Type B pancreatic cell (in vitro differentiated cells): ENCODE data around the gene ANXA3. TPM values are rescaled to one million over a fixed set of nuclear protein-coding genes. Genes with fewer than 3 reads are reported as not detected.
"Not testable (repeated sequence)": the region's sequence is repeated elsewhere in the genome, so short reads cannot be mapped to it uniquely, and the experiment has no call there.

Source experiments
- DNase-seq: peaks from one replicate; pipeline ENCODE4 v3.0.0; 2021; ENCODE audit warnings: mixed read lengths; ENCODE audit not compliant: unreplicated experiment; ENCODE audit errors: extremely low spot score
- H3K27ac Mint-ChIP-seq: 2 replicates; pipeline ENCODE4 v1.8.0; 2021; ENCODE audit warnings: mild to moderate bottlenecking, mixed read lengths
- H3K27me3 Mint-ChIP-seq: 2 replicates; pipeline ENCODE4 v1.8.0; 2021; ENCODE audit warnings: mixed read lengths
- H3K36me3 Mint-ChIP-seq: 2 replicates; pipeline ENCODE4 v1.8.0; 2021; ENCODE audit warnings: mixed read lengths
- H3K4me1 Mint-ChIP-seq: one replicate; pipeline ENCODE4 v1.8.0; 2021; ENCODE audit warnings: mixed read lengths; ENCODE audit not compliant: unreplicated experiment
- H3K4me3 Mint-ChIP-seq: 2 replicates; pipeline ENCODE4 v1.8.0; 2021; ENCODE audit warnings: mild to moderate bottlenecking, mixed read lengths
- H3K9me3 Mint-ChIP-seq: 2 replicates; pipeline ENCODE4 v1.8.0; 2021; ENCODE audit warnings: mixed read lengths
- total RNA-seq: library from RNA; stranded (reverse); gene quantifications from 2 replicates; pipeline ENCODE4 v1.2.1, GENCODE V29; 2021; ENCODE audit warnings: low replicate concordance
- TF ChIP-seq, protein P1 (sequence below): fragments of 200-600 bp; sonication (generic); conservative IDR thresholded peaks from 2 replicates; pipeline ENCODE4 v1.5.0; 2021; ENCODE audit warnings: antibody characterized with exemption, mild to moderate bottlenecking

The ANXA3 gene
- total RNA-seq, 1 donor from 2014 or later, result 56.6 TPM

DNA sequence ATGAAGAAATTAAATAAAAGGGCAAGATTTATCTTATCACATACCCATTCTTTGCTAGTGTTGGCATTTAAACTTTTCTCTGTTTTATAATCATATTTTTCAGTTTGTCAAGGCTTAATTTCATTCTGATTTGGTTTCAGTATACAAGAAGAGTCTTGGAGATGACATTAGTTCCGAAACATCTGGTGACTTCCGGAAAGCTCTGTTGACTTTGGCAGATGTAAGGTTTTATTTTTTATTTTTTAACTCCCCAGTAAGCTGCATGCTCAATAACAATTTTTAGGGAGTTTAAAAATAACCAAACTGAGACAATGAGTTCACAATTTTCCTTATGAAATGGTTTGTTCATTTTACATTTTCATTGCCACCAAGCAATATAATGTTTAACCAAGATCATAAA lies 39.8 kb downstream of the ANXA3 start:
- TF ChIP-seq, protein P1, sequence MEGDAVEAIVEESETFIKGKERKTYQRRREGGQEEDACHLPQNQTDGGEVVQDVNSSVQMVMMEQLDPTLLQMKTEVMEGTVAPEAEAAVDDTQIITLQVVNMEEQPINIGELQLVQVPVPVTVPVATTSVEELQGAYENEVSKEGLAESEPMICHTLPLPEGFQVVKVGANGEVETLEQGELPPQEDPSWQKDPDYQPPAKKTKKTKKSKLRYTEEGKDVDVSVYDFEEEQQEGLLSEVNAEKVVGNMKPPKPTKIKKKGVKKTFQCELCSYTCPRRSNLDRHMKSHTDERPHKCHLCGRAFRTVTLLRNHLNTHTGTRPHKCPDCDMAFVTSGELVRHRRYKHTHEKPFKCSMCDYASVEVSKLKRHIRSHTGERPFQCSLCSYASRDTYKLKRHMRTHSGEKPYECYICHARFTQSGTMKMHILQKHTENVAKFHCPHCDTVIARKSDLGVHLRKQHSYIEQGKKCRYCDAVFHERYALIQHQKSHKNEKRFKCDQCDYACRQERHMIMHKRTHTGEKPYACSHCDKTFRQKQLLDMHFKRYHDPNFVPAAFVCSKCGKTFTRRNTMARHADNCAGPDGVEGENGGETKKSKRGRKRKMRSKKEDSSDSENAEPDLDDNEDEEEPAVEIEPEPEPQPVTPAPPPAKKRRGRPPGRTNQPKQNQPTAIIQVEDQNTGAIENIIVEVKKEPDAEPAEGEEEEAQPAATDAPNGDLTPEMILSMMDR, result no peak
- Mint-ChIP-seq H3K27ac (no peak overlapping the region), H3K27me3 (no peaks in the 10 kb centered on the region), H3K36me3 (peaks cover 17% of the 10 kb centered on the region), H3K4me1 (no peaks in the 10 kb centered on the region), H3K9me3 (no peaks in the 10 kb centered on the region), H3K4me3 (no peak overlapping the region)
- no peak for DNase-seq

DNA sequence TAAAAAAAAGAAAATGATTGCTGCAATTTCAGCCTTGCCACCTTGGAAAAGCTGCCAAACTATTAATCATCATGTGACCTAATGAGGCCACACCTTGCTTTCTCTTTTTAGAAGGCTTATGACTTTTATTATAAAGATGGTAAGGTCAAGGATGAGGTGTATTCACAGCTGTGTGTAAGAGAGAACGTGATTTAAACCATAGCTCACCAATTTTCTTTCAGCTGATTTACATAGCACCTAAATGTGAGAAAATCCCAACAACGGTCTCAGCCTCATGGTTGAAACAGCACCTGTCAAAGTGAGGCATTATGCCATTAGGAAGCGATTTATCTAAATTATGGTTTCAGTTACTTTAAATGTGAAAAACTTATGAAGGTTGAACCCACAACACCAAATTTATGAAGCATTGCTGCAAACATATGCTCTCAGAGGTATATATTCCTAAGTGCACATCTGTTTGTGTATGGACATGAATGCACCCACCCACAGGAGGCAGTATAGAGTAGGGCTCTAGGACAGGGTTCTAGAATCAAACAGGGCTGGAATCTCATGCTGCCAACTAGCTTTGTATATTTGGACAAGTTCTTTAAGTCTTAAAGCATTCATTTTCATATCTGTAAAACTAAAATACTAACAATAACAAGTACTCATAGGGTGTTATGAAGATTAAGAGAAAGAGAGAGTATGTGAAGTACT lies 40.7 kb downstream of the ANXA3 start:
- Mint-ChIP-seq H3K27me3 (no peaks in the 10 kb centered on the region), H3K36me3 (peaks cover 17% of the 10 kb centered on the region), H3K27ac (no peak overlapping the region), H3K4me3 (no peak overlapping the region), H3K9me3 (no peaks in the 10 kb centered on the region), H3K4me1 (no peaks in the 10 kb centered on the region)
- TF ChIP-seq, protein P1, result peak; percentile 58
- DNase-seq, result no peak

DNA sequence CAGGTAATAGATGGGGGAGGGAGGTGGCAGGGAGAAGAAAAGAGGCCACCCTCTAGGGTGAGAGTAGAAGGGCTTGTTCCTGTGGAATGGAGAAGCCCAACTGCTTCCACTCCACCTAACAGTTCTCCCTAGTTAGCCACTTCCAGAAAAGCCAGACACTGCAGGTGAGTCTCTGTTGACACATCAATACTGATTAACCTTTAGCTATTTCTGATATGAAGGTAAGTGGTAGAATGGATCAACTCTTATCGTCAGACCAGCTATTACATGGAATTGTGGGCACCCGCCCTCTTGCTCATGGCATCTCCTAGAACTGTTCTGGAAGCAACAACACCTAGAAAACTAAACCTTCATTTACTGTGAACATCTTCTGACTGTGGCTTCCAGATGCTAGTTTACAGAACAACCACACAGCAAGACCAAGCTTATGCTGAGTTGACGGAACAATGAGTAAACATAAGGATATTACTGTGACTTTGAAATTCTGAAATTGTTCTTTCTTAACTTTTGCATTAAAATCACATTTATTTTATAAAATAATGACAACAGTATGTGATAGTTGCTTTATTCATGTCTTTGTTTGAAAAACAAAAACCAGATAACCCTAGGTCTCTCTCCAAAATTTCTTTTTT lies 44.7 kb downstream of the ANXA3 start:
- no peaks in the 10 kb centered on the region for H3K27me3 Mint-ChIP-seq

DNA sequence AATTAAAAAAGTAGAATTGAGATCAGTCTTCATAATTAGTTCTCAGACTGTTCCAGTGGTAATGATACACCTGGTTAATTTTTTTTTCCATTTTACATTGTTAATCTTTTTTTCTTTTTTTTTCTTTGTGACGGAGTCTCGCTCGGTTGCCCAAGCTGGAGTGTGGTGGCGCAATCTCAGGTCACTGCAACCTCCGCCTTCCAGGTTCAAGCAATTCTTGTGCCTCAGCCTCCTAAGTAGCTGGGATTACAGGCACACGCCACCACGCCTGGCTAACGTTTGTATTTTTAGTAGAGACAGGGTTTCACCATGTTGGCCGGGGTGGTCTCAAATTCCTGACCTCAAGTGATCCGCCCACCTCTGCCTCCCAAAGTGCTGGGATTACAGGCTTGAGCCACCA lies 46.9 kb downstream of the ANXA3 start:
- not testable (repeated sequence) for H3K4me3 Mint-ChIP-seq, H3K27me3 Mint-ChIP-seq, DNase-seq, H3K9me3 Mint-ChIP-seq, H3K27ac Mint-ChIP-seq, H3K4me1 Mint-ChIP-seq
- peaks cover 33% of the 10 kb centered on the region for H3K36me3 Mint-ChIP-seq

More for the DNA sequence above, 44.7 kb downstream of the ANXA3 start:
- no peak overlapping the region for H3K27ac Mint-ChIP-seq
- TF ChIP-seq, protein P1, result no peak
- H3K36me3 Mint-ChIP-seq, result peaks cover 29% of the 10 kb centered on the region
- no peaks in the 10 kb centered on the region for H3K4me1 Mint-ChIP-seq
- no peak overlapping the region for H3K4me3 Mint-ChIP-seq
- H3K9me3 Mint-ChIP-seq, result peaks cover 5% of the 10 kb centered on the region
- DNase-seq, result no peak

DNA sequence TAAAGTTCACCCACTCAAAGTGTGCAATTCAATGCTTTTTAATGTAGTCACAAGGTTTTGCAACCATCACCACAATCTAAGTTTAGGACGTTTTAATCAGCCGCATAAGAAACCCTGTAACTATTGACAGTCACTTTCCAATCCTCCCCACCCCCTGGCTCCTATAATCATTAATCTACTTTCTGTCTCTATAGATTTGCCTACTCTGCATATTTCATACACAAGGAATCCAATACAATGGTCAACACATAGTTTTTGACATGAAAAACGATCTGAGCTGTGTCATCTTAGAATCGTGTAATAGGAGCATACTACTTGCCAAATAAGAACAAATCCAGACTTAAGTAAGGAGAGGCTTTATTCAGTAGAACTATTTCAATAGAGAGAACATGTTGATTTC lies 47.6 kb downstream of the ANXA3 start:
- Mint-ChIP-seq H3K27me3 (no peaks in the 10 kb centered on the region), H3K27ac (peak overlapping the region; percentile 8), H3K9me3 (peaks cover 5% of the 10 kb centered on the region), H3K4me3 (no peak overlapping the region), H3K36me3 (peaks cover 34% of the 10 kb centered on the region), H3K4me1 (no peaks in the 10 kb centered on the region)
- TF ChIP-seq, protein P1, result no peak
- no peak for DNase-seq

DNA sequence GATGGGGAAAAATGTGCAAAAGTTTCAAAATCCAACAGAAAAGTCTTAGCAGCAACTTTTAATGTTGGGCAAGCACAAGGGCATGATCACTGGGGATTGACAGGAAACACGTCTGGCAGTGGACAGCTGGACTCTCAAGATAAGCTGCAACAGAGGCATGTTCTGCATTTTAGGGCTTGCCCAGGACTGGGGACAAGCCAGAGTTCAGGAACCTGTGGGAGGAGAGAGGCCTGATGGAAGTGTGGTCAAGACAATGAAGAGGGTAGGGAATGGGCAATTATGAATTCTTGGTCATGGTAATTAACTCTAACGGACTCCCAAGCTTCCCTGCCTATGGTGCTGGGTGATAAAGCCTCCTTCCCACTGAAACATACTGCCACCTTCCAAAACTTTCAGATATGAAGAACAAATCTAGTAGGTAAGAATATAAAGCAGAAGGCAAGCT lies 48.4 kb downstream of the ANXA3 start:
- H3K27ac Mint-ChIP-seq, result no peak overlapping the region
- no peaks in the 10 kb centered on the region for H3K4me1 Mint-ChIP-seq
- H3K9me3 Mint-ChIP-seq, result peaks cover 5% of the 10 kb centered on the region
- TF ChIP-seq, protein P1, result no peak
- H3K27me3 Mint-ChIP-seq, result no peaks in the 10 kb centered on the region
- no peak overlapping the region for H3K4me3 Mint-ChIP-seq
- peaks cover 29% of the 10 kb centered on the region for H3K36me3 Mint-ChIP-seq
- DNase-seq, result no peak
